Vagina (tissue), 2 donors: ENCODE measurements around the gene FBL. TPM values are rescaled to one million over a fixed set of nuclear protein-coding genes. Genes with fewer than 3 reads are reported as not detected.

Experiments
- DNase-seq, 2 donors: peaks; one replicate each; pipeline ENCODE4 v3.0.0-alpha.2; 2017; ENCODE audit errors: extremely low spot score in 2 of 2
- H3K27ac ChIP-seq: fragments of 200-600 bp; sonication (generic); one replicate; pipeline ENCODE4 v1.5.1; 2019
- H3K27me3 ChIP-seq: fragments of 200-600 bp; sonication (generic); one replicate; pipeline ENCODE4 v1.5.1; 2019
- H3K36me3 ChIP-seq, 2 donors: fragments of 200-600 bp; sonication (generic); one replicate each; pipeline ENCODE4 v1.5.1; 2017 to 2019
- H3K4me1 ChIP-seq: fragments of 200-600 bp; sonication (generic); one replicate; pipeline ENCODE4 v1.5.1; 2019
- H3K4me3 ChIP-seq, 2 donors: fragments of 200-600 bp; sonication (generic); 1 replicate in 1 of 2; 2 replicates in 1 of 2; pipeline ENCODE4 v1.5.1; 2016 to 2019
- H3K9me3 ChIP-seq: fragments of 200-600 bp; sonication (generic); one replicate; pipeline ENCODE4 v1.5.1; 2019
- POLR2A ChIP-seq, 2 donors: fragments of 450-650 bp; IDR thresholded peaks; one replicate each; pipeline ENCODE4 v1.6.1; 2017; ENCODE audit warnings: antibody characterized with exemption in 2 of 2, mild to moderate bottlenecking in 2 of 2, moderate library complexity in 2 of 2
- POLR2AphosphoS5 ChIP-seq, 2 donors: sonication (generic); formaldehyde crosslinking; IDR thresholded peaks; one replicate each; pipeline ENCODE4 v1.9.0; 2017; ENCODE audit warnings: antibody characterized with exemption in 2 of 2, mild to moderate bottlenecking in 2 of 2, low read depth in 1 of 2; ENCODE audit not compliant: insufficient read depth in 1 of 2
- intact Hi-C: fragments of 100-400 bp; cut with DNase I; formaldehyde crosslinking; loops from one replicate; pipeline ENCODE4 v1.15.1; 2023
- total RNA-seq: library from RNA; depleted of rRNA; stranded (reverse); fragments of >200 nt; gene quantifications from one replicate; pipeline ENCODE4 v1.2.3, GENCODE V29; 2016
- TF ChIP-seq, protein P1 (sequence below), 3 experiments: fragments of 450-650 bp in 2 of 3; fragments of 200-600 bp in 1 of 3; sonication (generic) in 1 of 3; IDR thresholded peaks; one replicate each; pipeline ENCODE4 v1.5.1; 2017 to 2019; ENCODE audit warnings: antibody characterized with exemption in 3 of 3, mild to moderate bottlenecking in 2 of 3, moderate library complexity in 2 of 3

Gene FBL
- total RNA-seq, 1 donor from 2014 or later: 180 TPM

DNA sequence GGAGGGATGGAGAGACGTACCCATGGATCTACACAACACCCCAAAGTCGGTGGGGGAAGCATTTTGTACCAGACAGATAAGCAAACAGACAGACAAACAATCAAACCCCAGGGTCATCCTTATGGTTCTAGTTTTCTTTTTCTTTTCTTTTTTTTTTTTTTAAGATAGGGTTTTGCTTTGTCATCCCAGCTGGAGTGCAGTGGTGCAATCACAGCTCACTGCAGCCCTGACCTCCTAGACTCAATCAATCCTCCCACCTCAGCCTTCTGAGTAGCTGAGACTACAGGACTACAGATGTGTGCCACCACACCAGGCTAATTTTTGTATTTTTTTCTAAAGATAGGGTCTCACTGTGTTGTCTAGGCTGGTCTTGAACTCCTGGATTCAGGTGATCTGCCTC is 17.9 kb upstream of the FBL start:
- Histone ChIP-seq H3K27me3 (no peaks in the 10 kb centered on the region), H3K36me3 (no peaks in the 10 kb centered on the region), H3K9me3 (no peaks in the 10 kb centered on the region), H3K4me1 (no peaks in the 10 kb centered on the region), H3K27ac (no peak overlapping the region), H3K4me3 (no peak overlapping the region)
- no peak for TF ChIP-seq POLR2AphosphoS5 (IDR thresholded peaks at IDR 0.05; ENCODE audit: insufficient read depth in 1 of 2, low read depth in 1 of 2)
- TF ChIP-seq, protein P1, sequence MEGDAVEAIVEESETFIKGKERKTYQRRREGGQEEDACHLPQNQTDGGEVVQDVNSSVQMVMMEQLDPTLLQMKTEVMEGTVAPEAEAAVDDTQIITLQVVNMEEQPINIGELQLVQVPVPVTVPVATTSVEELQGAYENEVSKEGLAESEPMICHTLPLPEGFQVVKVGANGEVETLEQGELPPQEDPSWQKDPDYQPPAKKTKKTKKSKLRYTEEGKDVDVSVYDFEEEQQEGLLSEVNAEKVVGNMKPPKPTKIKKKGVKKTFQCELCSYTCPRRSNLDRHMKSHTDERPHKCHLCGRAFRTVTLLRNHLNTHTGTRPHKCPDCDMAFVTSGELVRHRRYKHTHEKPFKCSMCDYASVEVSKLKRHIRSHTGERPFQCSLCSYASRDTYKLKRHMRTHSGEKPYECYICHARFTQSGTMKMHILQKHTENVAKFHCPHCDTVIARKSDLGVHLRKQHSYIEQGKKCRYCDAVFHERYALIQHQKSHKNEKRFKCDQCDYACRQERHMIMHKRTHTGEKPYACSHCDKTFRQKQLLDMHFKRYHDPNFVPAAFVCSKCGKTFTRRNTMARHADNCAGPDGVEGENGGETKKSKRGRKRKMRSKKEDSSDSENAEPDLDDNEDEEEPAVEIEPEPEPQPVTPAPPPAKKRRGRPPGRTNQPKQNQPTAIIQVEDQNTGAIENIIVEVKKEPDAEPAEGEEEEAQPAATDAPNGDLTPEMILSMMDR (IDR thresholded peaks at IDR 0.05): no peak
- intact Hi-C loops: no loop called here
- DNase-seq: no peak

DNA sequence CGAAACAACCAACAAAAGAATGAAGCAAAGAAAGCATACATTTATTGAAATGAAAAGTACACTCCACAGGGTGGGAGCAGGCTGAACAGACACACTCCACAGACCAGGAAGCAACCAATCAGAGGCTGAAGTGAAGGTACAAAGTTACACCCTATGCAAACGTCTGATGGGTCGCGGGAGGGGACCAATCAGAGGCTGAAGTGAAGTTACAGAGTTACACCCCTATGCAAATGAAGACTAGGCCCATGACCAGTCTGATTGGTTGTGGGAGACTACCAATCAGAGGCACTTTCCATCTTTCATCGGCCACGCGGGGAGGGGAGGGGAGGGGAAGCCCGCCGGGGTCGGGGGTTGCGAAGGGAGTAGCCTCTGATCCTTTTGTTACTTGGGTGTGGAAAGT is 12.4 kb upstream of the FBL start:
- Histone ChIP-seq H3K27ac (no peak overlapping the region), H3K4me1 (no peaks in the 10 kb centered on the region), H3K36me3 (no peaks in the 10 kb centered on the region), H3K9me3 (no peaks in the 10 kb centered on the region), H3K27me3 (no peaks in the 10 kb centered on the region), H3K4me3 (no peak overlapping the region)
- no peak for TF ChIP-seq POLR2AphosphoS5 (IDR thresholded peaks at IDR 0.05; ENCODE audit: insufficient read depth in 1 of 2, low read depth in 1 of 2)
- no peak for TF ChIP-seq POLR2A (IDR thresholded peaks at IDR 0.05)
- TF ChIP-seq, protein P1 (IDR thresholded peaks at IDR 0.05): no peak
- no peak for DNase-seq
- intact Hi-C loops: no loop called here

DNA sequence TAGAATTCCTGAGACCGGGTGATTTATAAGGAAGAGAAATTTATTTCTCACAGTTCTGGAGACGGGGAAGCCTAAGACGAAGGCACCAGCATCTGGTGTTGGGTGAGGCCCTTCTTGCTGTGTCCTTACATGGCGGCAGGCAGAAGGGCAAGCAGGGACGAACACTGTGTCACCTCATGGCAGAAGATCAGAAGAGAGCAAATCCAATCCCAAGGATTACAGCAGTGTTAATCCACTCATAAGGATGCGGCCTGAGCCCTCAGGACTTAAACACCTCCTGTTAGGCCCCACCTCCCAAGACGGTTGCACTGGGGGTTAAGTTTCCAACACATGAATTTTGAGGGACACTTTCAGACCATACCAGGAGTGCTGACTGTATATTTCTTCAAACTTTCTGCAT is 6.7 kb upstream of the FBL start:
- intact Hi-C loops: no loop called here
- no peak for DNase-seq

GRCh38 chr19:39850892-39851291 is 4.7 kb upstream of the FBL start:
- Histone ChIP-seq H3K27ac (no peak overlapping the region), H3K9me3 (no peaks in the 10 kb centered on the region), H3K27me3 (no peaks in the 10 kb centered on the region), H3K4me3 (no peak overlapping the region), H3K36me3 (no peaks in the 10 kb centered on the region), H3K4me1 (peaks cover 8% of the 10 kb centered on the region)
- no peak for TF ChIP-seq POLR2A (IDR thresholded peaks at IDR 0.05)
- TF ChIP-seq, protein P1 (IDR thresholded peaks at IDR 0.05): no peak
- TF ChIP-seq POLR2AphosphoS5 (IDR thresholded peaks at IDR 0.05; ENCODE audit: insufficient read depth in 1 of 2, low read depth in 1 of 2): no peak
- no peak for DNase-seq
- intact Hi-C loops: no loop called here

More for the DNA sequence above, 6.7 kb upstream of the FBL start:
- no peaks in the 10 kb centered on the region for H3K9me3 ChIP-seq
- TF ChIP-seq POLR2A (IDR thresholded peaks at IDR 0.05) (no peak), POLR2AphosphoS5 (IDR thresholded peaks at IDR 0.05; ENCODE audit: insufficient read depth in 1 of 2, low read depth in 1 of 2) (no peak)
- TF ChIP-seq, protein P1 (IDR thresholded peaks at IDR 0.05): no peak
- H3K36me3 ChIP-seq: no peaks in the 10 kb centered on the region
- no peak overlapping the region for H3K27ac ChIP-seq
- H3K27me3 ChIP-seq: no peaks in the 10 kb centered on the region
- H3K4me1 ChIP-seq: no peaks in the 10 kb centered on the region
- H3K4me3 ChIP-seq: no peak overlapping the region

GRCh38 chr19:39848392-39848791 is 2.2 kb upstream of the FBL start:
- Histone ChIP-seq H3K27me3 (no peaks in the 10 kb centered on the region), H3K4me1 (peaks cover 31% of the 10 kb centered on the region), H3K27ac (no peak overlapping the region), H3K4me3 (no peak overlapping the region), H3K9me3 (no peaks in the 10 kb centered on the region), H3K36me3 (no peaks in the 10 kb centered on the region)
- TF ChIP-seq, protein P1 (IDR thresholded peaks at IDR 0.05): no peak
- TF ChIP-seq POLR2AphosphoS5 (IDR thresholded peaks at IDR 0.05; ENCODE audit: insufficient read depth in 1 of 2, low read depth in 1 of 2) (no peak), POLR2A (IDR thresholded peaks at IDR 0.05) (no peak)
- intact Hi-C loops: loop anchor here (10.0 kb wide), 1 partner anchor 126 kb away; the partner anchor contains the start of gene PSMC4
- DNase-seq: no peak
